Stimulated activated CD4-positive, alpha-beta T cell treated with anti-CD3 and anti-CD28 coated beads, Interleukin-4, amount 100 ng/mL, for 24 hours (primary cell): ENCODE results near the gene EFCAB14.
"Not testable (repeated sequence)": the region's sequence is repeated elsewhere in the genome, so short reads cannot be mapped to it uniquely, and the experiment has no call there.

Experiments used
- DNase-seq: peaks from one replicate; pipeline ENCODE4 v3.0.0-alpha.2; 2020

Gene EFCAB14

GRCh38 chr1:46718727-46719622 is at the start of gene EFCAB14:
Gene EFCAB14, minus strand, starts transcription at chr1:46719114. Its CDS starts 1,027 bp downstream, at chr1:46718087.
- DNase-seq = peak; percentile 99

- DNase-seq = no peak
Measured at GRCh38 chr1:46768445-46768844, 49.5 kb upstream of the EFCAB14 start.

GRCh38 chr1:46767649-46768282 is 48.9 kb upstream of the EFCAB14 start:
- no peak for DNase-seq

- no peak for DNase-seq
Measured at GRCh38 chr1:46764402-46764801, 45.5 kb upstream of the EFCAB14 start.

- DNase-seq = no peak
Measured at GRCh38 chr1:46761740-46762139, 42.8 kb upstream of the EFCAB14 start.

GRCh38 chr1:46760558-46761166 is 41.7 kb upstream of the EFCAB14 start:
- DNase-seq = no peak

- no peak for DNase-seq
Measured at GRCh38 chr1:46757956-46758528, 39.1 kb upstream of the EFCAB14 start.

- DNase-seq = no peak
Measured at GRCh38 chr1:46757247-46757955, 38.5 kb upstream of the EFCAB14 start.

- no peak for DNase-seq
Measured at GRCh38 chr1:46755121-46755520, 36.2 kb upstream of the EFCAB14 start.

- not testable (repeated sequence) for DNase-seq
Measured at GRCh38 chr1:46754707-46755106, 35.8 kb upstream of the EFCAB14 start.

GRCh38 chr1:46753985-46754384 is 35.1 kb upstream of the EFCAB14 start:
- DNase-seq = no peak

GRCh38 chr1:46749921-46750404 is 31.0 kb upstream of the EFCAB14 start:
- DNase-seq = no peak

GRCh38 chr1:46749404-46749803 is 30.5 kb upstream of the EFCAB14 start:
- DNase-seq = no peak

GRCh38 chr1:46747683-46748288 is 28.9 kb upstream of the EFCAB14 start:
- no peak for DNase-seq

- no peak for DNase-seq
Measured at GRCh38 chr1:46742069-46742468, 23.2 kb upstream of the EFCAB14 start.

GRCh38 chr1:46735708-46736324 is 16.9 kb upstream of the EFCAB14 start:
- peak; percentile 19 for DNase-seq

GRCh38 chr1:46728327-46728873 is 9.5 kb upstream of the EFCAB14 start:
- DNase-seq = not testable (repeated sequence)

- no peak for DNase-seq
Measured at GRCh38 chr1:46725736-46726108, 6.8 kb upstream of the EFCAB14 start.

- DNase-seq = peak; percentile 77
Measured at GRCh38 chr1:46724991-46725735, 6.2 kb upstream of the EFCAB14 start.

GRCh38 chr1:46723901-46724300 is 5.0 kb upstream of the EFCAB14 start:
- DNase-seq = no peak
